Iris pigment epithelial cell (primary cell): Measurements from ENCODE around the gene GEMIN7.
"Not testable (repeated sequence)": the region's sequence is repeated elsewhere in the genome, so short reads cannot be mapped to it uniquely, and the experiment has no call there.

Experiments
- DNase-seq: peaks from one replicate; pipeline ENCODE4 v3.0.0-alpha.2; 2011; ENCODE audit warnings: low read depth

Gene GEMIN7

DNA sequence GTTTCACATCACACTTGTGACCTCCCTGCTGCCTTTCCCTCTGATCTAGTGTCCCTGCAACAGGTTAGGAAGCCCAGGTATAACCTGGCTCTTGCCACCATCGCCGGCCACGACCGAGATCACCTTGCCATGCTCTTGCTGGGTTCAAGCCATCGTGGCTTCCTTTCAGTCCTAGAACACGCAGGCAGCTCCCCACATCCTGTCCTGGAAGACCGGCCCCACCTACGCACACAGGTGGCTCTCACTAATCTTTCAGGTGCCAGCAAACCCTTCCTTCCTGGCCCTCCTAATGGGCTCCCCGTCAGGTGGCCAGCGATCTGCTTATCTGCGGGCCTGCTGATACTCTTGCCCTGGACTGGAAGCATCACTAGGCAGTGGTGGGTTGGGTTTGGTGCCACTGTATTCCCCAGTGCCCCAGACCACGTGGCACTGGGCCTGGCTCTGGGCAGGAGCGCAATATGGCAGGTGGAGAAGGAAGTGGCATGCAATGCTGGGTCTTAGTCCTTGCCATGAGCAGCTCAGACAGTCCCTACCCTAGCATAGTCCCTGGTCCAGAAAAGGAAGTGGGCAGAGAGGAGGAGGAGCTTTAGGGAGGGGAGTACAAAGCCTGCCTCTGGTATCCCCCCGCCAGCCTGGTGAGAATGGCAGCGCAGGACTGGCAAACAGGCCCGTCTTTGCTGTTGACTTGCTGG, 25.7 kb downstream of the GEMIN7 start:
- DNase-seq, result no peak

DNA sequence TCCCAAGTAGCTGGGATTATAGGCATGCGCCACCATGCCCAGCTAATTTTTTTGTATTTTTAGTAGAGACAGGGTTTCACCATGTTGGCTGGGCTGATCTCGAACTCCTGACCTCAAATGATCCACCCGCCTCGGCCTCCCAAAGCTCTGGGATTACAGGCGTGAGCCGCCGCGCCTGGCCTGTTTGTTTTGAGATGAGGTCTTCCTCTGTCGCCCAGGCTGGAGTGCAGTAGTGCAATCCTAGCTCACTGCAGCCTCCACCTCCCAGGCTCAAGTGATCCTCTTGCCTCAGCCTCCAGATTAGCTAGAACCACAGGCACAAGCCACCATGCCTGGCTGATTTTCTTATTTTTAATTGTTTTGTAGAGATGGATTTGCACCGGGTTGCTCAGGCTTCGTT, 27.3 kb downstream of the GEMIN7 start:
- DNase-seq, result not testable (repeated sequence)

DNA sequence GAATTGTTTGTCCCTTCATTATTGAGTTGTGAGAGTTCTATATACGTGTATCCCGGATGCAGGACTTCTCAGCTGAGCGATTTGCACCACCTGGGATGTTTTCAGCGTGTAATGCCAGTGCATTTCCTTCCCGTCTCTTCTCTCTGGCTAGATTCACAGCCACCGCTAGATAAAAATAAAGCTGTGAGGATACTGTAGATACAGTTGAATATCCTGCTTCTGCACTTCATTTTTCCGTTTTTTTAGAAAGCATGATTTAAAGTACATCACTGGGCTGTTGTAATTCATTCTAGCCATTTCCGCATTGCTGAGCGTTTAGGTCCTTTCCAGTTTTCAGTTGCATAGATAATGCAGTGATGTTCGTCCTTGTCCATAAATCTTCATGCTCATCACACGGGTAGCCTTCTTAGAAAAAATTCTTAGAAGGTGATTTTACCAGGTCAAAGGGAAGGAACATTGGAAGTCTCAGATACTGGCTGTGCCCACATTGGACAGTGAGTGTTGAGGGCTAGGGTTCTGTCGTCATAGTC, 28.6 kb downstream of the GEMIN7 start:
- no peak for DNase-seq

DNA sequence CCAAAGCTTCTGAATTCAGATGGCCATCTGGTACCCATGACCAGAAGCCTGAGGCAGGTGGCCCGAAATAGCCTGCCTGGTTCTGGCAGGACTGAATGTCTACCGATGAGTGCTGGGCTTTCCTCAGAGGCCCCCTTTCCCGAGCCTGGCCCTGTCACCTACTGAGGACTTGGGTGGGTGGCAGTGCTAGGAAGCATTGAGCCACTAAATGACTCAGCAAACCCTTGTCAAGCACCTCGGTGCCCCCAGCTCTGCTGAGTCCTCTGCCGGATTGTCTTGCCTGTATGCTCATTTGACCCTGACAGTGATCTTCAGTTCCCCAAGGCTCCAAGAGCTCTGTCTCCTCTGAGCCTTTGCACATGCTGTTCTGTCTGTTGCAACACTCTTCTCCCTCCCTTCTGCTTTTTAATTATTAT, 31.8 kb downstream of the GEMIN7 start:
- no peak for DNase-seq

DNA sequence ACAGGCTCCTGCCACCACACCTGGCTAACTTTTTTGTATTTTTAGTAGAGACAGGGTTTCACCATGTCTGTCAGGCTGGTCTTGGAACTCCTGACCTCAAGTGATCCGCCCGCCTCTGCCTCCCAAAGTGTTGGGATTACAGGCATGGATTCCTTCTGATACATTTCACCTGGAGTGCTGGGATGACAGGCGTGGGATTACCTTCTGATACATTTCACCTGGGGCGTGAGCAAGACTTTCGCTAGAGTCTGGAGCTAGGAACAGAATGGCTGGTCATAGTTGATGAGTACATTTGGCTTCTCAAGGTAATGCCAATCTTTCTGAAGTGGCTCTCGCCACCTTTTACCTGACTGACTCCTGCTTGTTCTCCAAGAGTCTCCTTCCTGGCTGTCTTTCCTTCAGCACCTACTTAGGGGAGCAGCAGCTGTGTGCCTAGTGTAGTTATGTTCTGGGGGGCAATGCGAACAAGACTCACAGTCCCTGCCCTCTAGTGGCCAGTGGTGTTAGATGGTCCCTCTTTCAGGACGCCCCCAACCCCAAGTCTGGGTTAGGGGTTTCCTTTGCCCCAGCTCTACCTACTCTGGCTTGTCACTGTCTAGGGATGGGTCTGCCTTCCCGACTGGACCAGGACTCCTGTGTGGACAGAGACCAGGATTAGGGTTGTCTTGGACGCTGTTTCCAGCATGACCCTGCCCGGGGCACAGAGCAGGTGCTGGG, 33.2 kb downstream of the GEMIN7 start:
- no peak for DNase-seq

DNA sequence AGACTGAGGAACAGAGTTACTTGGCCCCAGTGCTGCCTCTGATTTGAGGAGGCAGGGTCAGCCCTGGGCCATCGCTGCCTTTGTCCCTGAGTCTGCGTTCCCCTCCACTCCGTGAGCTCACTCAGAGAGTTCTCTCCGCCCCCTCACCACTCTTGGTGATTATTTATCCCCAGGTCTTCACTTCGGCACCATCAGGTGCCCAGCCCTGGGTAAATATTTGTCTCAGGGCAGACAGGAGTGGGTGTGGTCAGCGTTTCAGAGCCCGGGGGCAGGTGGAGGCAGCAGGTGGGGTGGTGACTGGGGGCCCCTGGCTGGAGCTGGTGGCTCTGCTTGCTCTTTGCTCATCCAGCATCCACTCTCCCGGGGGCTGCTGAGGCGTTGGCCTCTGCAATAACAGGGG, 34.6 kb downstream of the GEMIN7 start:
- no peak for DNase-seq

DNA sequence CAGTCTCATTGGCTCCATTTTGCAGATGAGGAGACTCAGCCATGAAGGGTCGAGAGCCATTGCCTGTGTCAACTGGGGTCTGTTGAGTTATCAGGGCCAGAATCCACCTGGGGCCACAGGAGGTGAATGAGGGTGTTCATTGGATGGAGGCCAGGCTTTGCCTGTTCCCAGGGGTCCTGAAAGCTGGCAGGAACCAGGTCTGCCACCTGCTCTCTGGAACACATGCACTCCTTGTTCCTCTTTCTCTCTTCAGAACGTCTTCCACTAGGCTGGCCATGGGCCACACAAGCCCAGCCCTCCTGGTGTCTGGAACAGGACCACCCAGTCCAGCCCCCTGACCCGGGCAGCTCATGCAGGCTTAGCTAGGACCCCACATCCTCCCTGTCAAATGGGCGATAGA, 35.1 kb downstream of the GEMIN7 start:
- no peak for DNase-seq

DNA sequence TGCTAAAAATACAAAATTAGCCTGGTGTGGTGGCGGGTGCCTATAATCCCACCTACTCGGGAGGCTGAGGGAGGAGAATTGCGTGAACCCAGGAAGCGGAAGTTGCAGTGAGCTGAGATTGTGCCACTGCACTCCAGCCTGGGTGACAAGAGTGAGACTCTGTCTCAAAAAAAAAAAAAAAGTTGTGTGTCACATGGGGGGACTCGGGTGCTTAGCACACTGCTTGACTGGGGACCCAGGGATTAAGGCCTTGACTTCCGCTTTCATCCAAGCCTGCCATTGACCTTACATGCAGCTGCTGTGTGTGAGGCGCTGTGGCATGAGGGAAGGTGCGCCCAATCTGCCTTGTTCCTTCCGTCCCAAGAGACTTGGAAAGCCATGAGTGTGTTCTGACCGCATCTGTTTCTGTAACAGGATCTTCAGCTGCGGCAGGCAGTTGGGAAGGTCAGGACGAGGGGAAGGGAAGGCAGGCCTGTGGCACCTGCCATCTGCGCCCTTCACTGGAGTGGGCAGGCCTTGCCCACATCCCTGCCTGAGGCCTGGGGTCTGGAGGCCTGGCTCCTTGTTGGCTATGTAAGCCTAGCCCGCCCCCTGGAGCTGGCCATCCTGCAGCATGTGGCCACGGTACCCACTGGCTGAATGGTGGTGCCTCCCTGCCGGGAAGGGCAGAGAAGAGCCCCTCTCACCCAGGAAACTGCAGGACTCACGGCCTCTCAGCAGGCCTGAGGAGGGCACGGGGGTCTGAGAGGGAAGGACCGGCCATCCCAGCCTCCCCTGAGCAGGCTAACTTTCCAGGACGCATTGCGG, 37.0 kb downstream of the GEMIN7 start:
- no peak for DNase-seq

DNA sequence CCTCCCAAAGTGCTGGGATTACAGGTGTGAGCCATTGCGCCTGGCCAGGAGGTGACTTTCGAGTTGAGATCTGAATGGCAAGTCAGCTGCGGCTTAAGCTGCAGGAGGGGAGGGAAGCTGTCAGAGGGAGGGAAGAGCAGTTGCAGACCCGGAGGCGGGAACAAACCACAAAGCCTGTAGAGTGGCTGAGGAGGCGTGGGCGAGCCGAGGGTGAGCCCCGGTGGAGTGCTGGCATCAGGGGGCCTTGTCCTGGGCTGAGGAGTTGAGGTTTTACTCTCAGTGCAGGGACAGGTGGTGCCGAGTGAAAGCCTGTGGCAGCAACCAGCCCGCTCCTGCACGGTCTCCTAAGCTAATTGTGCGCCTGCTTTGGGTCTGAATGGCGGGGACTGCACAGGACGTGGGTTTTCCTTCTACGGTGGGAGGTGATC, 38.1 kb downstream of the GEMIN7 start:
- no peak for DNase-seq

DNA sequence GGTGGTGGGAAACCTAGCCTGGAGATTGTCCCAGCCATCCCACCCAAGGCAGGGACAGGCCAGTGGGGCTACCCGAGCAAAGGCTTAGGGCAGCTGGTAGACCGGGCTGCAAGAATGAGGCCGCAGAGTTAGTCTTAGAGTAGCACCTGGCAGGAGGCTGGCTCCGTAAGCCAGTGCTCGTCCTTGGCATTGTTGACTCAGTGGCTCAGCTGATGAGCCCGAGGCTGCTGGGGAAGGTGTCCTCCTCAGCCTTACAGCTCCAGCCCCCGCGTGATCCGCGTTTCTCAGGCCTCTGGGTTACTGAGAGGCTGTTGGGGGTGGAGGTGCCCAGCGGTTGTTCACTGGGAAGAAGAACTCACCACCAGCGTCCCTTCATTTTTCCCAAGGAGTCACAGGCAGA, 38.6 kb downstream of the GEMIN7 start:
- no peak for DNase-seq

DNA sequence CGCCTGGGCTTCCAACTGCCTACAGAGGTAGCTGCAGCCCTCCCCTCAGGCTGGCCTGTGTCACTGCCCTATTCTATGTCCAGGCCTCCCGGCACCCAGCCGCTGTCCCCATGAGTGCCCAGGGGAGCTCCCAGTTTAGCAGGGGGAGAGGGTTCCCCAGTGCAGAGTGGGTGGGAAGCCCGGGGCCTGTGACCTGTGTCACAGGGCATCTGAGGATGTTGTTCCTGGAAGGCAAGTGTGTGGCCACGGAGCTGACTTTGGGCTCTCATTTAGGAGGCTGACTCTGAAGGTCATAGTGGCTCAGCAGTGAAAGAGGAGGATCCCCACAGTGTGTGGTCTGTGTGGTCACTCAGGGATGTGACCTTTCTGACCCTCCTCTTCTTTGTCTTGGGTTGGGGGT, 39.0 kb downstream of the GEMIN7 start:
- no peak for DNase-seq

DNA sequence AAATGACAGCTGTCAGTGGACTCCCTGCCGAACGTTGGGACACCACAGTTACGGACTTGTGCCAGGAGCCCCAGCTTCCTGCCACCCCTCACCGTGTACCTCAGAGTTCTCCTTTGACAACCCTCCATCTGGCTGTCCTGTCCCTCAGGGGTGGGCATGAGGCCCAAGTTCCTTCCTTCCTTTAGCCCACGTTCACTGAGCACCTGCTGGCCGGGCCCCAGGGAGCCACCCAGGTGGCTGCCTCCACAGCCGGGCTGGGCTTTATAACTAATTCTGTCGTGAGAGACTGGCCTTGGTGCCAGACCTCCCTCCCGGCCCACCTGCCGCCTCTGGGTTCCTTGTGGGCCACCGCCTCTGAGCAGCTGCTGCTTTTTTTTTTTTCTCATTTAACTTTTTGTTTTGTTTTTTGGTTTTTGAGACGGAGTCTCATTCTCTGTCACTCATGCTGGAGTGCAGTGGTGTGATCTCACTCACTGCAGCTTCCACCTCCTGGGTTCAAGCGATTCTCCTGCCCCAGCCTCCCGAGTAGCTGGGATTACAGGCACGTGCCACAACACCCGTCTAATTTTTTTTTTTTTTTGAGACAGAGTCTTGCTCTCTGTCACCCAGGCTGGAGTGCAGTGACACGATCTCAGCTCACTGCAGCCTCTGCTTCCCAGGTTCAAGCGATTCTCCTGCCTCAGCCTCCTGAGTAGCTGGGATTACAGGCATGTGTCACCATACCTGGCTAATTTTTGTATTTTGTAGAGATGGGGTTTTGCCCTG, 39.7 kb downstream of the GEMIN7 start:
- DNase-seq, result not testable (repeated sequence)

DNA sequence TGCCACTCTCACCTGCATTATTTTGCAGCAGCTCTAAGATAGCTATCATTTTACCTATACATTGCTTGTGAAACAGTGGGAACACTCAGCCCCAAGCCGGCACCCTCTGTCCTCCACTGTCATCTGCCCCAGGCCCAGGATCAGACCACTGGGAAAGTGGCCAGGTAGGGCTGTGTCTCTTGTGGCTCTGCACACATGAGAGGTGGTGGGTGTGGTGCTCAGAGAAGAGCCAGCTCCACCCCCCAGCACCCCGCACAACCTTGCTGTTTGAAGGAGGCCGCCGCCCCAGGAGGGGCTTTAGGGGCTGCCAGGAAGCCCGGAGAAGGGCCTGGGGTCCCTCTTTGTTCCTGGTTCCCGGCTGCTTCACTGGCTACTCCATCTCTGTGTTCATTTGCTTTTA, 40.5 kb downstream of the GEMIN7 start:
- no peak for DNase-seq

DNA sequence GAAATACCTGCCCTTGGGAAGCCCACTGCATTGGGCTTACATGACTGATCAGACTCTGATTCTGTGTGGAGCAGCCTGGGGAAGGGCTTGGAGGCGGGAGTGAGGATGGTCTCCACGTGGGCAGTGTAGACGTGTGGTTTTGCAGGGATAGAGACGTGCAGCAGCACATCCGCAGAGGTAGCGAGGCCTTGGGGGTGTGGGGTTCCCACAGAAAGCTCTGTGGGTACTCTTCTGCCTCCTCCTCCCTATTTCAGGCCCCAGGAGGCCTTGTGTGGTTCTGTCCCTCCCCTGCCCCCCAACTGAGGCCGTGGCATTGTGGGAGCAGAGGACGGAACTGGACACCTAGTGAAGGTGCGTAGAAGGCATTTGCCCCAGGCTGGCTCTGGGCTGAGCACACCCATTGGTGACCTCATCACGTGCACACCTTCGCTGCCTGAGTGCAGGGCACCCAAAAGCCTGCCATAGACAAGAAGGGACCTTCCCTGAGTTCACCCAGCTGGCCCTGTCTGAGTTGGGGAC, 42.8 kb downstream of the GEMIN7 start:
- no peak for DNase-seq

DNA sequence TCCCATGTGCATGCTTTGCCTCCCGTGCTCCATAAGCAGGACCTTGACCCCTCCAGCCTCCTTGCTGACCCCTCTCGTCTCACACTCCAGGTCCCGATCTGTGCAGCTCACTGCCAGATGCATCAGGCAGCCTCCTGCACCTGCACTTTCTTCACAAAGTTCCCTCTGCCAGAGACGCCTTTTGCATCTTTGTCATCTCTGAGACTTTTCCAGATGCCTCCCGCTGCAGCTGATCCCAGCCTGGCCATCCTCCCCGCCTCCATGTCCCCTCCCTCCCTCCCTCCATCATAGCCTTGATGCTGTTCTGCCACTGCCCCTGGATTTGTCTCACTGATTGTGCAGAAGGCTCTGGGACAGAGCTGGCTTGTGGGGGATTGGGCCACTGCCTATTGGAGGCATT, 43.8 kb downstream of the GEMIN7 start:
- DNase-seq, result no peak

DNA sequence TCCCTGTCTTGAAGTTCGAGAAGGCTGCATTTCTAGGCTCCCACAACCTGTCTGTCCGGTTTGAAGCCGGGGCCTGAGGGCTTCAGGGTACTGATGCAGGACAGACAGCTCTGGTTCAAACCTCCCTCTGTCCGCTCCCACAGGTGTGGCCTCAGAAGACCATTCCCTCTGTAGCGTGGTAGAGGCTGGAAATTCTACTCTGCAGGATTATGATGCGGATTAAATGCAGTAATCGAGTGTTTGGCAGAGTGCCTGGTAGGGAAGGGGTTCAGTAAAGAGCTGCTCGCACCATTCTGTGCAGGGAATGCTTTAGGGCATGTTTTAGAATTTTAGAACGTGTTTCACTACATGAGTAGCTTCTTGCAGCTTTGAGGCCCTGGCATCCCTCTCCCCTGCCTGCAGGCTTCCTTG, 44.4 kb downstream of the GEMIN7 start:
- no peak for DNase-seq

DNA sequence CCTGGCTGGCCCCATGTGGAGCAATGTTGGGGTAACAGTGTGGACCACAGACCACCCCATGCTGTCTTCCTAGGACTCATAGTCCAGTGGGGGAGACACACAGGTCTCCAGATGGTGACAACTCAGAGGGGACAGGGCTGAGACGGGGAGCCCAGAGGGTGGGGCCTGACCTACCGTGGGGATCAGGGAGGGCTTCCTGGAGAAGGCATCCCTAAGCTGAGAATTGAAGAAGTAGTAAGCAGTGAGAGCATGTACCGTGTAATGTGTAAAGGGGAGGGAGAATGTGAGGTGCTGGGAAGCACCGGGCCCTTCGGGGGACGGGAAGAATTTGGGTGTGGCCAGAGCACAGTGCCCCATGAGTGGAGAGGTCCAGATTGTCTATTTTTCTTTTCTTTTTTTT, 45.0 kb downstream of the GEMIN7 start:
- DNase-seq, result no peak

DNA sequence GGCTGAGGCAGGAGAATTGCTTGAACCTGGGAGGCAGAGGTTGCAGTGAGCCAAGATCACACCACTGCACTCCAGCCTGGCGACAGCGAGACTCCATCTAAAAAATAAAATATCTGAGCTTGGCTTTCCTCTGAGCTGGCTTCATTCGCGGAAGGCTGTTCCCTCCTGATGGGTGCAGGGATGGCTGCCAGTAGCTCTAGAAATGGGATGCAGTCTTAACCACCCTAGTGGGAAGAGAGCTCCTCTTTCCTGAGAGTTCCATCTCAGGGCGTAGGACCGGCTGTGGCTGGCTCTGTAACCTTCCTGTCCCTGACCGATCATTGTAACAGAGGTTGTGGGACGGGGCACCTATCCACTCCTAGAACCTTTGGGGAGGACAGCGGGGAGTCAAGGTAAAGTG, 46.3 kb downstream of the GEMIN7 start:
- DNase-seq, result no peak

DNA sequence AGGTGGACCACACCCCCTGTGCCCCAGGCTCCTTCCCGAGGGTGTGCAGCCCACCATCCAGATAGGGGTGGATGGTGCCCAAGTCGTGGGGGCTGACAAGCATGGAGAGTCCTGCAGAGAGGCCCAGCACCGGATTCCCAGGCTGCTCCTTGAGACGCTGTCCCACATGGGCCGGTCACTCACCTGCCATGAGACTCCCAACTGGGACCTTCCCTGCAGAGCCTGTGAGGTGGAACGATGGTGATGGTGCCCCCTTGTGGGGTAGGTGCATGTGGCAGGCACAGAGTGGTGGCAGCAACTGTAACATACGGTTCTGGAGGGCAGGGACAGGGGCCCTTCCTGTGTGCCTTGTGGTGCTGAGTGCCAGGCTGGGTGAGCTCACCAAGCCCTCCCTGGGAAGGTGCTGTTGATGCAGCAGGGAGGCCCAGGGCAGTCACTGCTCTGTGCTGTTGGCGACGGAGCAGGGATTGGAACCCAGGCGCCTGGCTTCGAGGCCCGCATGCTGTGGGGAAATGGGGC, 47.0 kb downstream of the GEMIN7 start:
- DNase-seq, result peak; percentile 41

DNA sequence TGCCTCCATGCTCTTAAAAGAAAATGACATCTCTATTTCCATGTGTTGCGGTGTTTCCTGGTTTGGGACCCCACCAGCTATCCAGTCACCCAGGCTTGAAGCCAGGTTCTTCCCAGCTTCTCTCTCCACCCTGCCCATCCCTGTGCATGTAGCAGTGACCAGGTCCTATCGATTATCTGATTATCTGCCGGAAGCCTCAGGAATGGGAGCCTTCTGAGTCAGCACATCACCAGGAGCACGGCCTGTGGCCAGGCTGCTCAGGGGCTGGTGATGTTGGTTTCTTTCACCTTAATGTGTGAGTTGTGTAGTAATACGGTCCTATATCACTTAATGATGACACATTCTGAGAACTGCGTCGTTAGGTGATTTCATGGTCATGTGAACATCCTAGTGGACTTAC, 47.6 kb downstream of the GEMIN7 start:
- no peak for DNase-seq

DNA sequence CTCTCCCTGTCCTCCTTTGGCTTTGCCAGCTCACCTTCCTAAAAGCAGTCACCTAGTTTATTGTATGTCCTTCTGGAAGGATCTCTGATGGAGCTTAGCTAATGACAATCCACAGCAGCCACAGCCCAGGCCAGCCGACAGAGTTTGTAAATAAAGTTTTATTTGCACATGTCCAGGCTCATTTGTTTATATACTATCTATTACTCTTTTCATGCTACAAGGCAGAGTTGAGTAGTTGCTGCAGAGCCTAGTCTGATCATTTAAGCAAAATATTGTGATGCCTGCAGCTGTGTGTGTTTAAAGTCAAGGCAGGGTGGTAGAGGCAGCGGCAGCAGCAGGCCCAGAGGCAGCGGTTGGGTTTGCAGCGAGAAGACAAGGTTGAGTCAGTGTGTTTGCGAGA, 49.1 kb downstream of the GEMIN7 start:
- DNase-seq, result no peak

DNA sequence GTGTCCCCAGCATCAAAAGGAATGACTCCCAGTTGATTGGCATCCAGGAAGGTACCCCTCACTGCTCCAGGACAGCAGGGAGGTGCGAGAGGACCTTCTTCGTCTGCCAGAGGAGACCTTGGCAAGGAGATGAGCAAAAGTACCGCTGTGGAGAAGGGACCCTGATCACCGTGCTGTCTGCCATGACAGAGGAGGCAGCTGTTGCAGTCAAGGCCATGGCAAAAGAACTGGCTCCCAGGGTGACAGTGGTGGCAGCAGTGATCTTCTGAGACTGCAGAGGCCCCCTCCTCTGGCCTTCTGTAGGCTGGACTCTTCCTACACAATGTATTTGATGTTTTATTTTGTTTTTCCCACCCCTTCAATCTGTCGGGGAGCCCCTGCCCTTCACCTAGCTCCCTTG, 49.7 kb downstream of the GEMIN7 start:
- DNase-seq, result no peak
